Loucy (cell line): ENCODE measurements around the gene TMEM253.

Experiments used
- EZH2phosphoT487 ChIP-seq: fragments of 200-600 bp; IDR thresholded peaks from 2 replicates; pipeline ENCODE4 v1.6.1; 2018; ENCODE audit warnings: antibody characterized with exemption, mild to moderate bottlenecking, moderate library complexity, borderline replicate concordance
- TF ChIP-seq, protein P1 (sequence below): fragments of 200-600 bp; sonication (generic); conservative IDR thresholded peaks from 2 replicates; pipeline ENCODE4 v1.5.1; 2014; ENCODE audit warnings: mild to moderate bottlenecking, antibody characterized with exemption, low read length

DNA sequence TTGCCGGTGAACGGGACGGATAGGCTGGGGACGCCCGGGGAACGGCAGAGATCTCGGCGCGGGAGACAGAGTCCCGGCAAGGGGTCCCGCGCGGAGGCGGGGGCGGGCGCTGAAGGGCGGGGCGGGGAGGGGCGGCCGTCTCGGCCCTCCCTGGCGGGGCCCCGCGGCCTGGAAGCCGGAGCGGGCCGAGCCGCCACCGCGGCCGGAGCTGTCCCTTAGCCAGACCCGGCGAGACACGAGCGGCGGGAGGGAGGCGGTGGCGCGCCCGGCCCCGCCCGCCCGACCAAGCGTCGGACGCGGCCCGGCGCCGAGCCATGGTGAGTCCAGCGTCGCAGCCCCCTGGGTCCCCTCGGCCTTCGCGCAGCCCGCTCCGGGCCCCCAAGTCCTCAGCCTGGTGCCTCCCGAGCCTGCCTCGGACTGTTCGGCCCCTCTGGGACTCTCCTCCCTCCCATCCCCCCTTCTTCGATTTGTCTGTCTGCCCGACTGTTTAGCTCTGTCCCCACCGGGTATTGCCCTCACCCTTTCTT, 30.7 kb upstream of the TMEM253 start, which contains the start of gene ARHGEF40:
- TF ChIP-seq, protein P1, sequence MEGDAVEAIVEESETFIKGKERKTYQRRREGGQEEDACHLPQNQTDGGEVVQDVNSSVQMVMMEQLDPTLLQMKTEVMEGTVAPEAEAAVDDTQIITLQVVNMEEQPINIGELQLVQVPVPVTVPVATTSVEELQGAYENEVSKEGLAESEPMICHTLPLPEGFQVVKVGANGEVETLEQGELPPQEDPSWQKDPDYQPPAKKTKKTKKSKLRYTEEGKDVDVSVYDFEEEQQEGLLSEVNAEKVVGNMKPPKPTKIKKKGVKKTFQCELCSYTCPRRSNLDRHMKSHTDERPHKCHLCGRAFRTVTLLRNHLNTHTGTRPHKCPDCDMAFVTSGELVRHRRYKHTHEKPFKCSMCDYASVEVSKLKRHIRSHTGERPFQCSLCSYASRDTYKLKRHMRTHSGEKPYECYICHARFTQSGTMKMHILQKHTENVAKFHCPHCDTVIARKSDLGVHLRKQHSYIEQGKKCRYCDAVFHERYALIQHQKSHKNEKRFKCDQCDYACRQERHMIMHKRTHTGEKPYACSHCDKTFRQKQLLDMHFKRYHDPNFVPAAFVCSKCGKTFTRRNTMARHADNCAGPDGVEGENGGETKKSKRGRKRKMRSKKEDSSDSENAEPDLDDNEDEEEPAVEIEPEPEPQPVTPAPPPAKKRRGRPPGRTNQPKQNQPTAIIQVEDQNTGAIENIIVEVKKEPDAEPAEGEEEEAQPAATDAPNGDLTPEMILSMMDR: no peak
- no peak for TF ChIP-seq EZH2phosphoT487
